ENCODE measurements around the gene AASDH. TPM values are rescaled to one million over a fixed set of nuclear protein-coding genes. Genes with fewer than 3 reads are reported as not detected.
A peak's percentile ranks its signal among the peaks of the same experiment; 100 is the strongest.

The AASDH gene, protein sequence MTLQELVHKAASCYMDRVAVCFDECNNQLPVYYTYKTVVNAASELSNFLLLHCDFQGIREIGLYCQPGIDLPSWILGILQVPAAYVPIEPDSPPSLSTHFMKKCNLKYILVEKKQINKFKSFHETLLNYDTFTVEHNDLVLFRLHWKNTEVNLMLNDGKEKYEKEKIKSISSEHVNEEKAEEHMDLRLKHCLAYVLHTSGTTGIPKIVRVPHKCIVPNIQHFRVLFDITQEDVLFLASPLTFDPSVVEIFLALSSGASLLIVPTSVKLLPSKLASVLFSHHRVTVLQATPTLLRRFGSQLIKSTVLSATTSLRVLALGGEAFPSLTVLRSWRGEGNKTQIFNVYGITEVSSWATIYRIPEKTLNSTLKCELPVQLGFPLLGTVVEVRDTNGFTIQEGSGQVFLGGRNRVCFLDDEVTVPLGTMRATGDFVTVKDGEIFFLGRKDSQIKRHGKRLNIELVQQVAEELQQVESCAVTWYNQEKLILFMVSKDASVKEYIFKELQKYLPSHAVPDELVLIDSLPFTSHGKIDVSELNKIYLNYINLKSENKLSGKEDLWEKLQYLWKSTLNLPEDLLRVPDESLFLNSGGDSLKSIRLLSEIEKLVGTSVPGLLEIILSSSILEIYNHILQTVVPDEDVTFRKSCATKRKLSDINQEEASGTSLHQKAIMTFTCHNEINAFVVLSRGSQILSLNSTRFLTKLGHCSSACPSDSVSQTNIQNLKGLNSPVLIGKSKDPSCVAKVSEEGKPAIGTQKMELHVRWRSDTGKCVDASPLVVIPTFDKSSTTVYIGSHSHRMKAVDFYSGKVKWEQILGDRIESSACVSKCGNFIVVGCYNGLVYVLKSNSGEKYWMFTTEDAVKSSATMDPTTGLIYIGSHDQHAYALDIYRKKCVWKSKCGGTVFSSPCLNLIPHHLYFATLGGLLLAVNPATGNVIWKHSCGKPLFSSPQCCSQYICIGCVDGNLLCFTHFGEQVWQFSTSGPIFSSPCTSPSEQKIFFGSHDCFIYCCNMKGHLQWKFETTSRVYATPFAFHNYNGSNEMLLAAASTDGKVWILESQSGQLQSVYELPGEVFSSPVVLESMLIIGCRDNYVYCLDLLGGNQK
- 5.9 TPM for polyA plus RNA-seq (2012; ENCODE audit: insufficient read depth, insufficient read length)

DNA sequence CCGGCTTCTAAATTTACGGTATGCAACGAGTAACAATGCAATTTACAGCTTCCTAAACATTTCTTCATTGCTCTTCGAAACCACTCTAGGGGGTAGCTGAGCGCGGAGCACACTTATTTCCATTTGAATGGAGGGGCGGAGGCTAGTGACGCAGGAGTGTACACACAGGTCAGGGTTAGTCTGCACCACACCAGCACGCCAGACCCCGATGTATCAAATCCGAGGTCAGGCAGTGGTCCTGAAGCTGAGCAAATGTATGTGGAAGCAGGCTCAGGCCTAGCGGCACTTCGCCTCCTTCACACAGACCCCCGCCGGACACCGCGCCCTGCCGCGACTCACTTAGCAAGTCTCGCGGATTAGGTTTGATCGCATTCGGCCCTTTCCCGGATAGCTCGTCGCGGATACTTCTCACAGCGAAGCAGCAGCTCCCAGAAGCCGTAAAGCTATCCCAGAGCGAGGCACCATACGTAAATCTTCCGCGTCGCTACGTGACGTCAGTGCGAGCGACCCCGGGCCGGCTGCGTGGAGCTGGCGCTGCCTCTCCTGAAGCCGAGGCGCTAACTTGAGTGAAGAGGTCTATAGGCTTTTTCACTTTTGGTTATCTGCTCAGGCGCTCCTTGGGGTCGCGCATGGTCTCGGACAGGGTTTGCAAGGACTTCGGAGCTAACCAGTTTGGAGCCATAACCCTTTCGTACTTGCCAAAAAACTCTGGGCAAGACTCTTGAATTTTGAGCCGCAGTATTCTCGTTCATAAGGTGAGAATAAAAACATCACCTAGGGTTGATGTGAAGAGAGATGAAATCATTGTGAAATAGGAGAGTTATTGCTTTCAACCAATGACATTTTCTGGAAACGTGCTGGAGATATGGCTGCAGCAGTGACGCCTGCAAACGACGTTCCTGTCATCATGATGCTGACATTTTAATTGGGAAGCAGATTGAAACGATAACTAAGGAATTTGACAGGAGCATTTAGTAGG is at the start of gene AASDH:
Gene AASDH, minus strand, starts transcription at position 469 of the 979 bp plus-strand sequence. CDS start 3,192 bp downstream, outside the sequence.
- H3K4me3 ChIP-seq (ENCODE audit: low read length), result peak within 1 kb of the TSS; percentile 85
- DNase-seq (ENCODE audit: low read depth, low spot score), result peak; percentile 95

DNA sequence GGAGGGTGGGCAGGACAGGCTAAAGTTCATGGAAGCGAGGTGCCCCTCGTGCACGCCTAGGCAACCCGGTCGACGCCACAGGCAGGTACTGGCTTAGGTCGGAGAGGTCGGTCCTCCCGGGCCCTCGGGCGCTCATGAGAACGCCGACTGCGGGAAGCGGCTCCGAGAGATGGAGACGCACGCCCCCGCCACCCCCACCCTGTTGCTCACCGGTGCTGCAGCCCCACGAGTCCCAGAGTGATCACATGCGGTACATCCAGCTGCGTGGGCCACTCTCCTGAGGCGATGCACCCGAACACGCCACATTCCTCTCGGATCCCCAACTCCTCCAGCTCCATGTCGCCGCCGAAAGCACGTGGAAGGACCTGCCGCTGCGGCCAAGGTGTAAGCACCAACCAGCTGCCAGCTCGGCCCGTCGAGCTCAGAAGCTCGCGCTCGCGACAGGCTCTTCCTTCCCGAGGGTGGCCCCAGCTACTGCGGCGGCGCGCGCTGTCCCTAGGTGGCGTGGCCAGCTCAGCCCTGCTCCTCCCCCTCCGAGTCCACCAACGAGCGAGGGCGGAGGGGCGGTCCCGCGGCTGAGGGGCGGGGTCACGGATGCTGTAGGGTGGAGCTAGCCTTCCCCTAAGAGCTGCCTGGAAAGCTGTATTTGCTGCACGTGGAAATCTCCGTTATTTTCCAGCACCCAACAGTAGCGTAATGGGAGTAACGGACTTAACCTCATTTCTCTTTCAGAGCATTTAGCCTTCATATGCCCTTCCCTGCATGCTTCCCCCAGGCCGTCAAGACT is 48.0 kb upstream of the AASDH start, which contains the start of gene PPAT:
Gene PPAT, minus strand, starts transcription at position 476 of the 787 bp plus-strand sequence. Its CDS starts 138 bp downstream, at position 338.
- H3K4me3 ChIP-seq (ENCODE audit: low read length), result peak within 1 kb of the TSS; percentile 76
- DNase-seq (ENCODE audit: low read depth, low spot score), result peak; percentile 94

DNA sequence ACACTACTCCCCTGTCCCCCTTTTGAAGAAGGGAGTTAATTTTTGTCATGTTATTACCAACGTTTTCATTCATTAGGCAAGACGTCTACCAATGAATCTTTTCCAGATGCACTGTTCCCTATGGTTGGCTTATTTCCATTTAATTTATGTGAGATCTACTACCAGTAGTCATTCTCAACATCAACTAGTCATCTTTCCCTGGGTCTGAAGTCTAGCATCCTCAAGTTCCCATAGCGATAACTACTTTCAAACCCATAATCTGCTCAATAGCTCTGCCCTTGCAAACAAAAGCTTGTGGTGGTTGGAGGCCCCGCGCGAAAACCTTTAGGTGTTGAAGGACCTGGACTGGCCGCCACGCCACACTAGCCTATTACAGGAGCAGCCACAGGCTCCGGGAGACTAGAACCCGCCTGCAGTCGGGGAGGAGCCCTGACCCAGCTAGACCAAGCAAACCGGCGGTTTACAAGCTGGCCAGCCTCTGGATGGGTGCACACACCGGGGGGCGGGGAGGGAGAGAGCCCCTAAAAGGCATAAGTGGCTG is 47.4 kb upstream of the AASDH start:
- peak overlapping the region; percentile 76 for H3K4me3 ChIP-seq (ENCODE audit: low read length)
- no peak for DNase-seq (ENCODE audit: low read depth, low spot score)

DNA sequence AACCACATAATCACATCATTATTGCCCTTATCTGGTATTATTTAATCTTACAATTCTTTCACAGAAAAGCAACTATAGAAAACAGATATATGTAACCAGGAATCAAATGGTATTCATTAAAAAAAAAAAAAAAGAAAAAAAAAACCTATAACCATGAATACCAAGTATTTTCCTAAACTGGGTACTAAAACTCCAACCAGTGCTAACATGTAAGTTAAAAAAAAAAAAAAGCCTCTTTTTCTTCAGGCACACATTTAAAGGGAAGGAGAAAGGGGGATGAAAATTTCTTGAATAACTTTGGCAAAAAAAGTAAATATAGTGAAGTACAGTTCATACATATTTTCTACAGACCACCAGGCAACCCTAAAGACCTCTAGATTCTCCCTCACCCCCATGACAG is 46.0 kb upstream of the AASDH start:
- no peak overlapping the region for H3K4me3 ChIP-seq (ENCODE audit: low read length)
- no peak for DNase-seq (ENCODE audit: low read depth, low spot score)

DNA sequence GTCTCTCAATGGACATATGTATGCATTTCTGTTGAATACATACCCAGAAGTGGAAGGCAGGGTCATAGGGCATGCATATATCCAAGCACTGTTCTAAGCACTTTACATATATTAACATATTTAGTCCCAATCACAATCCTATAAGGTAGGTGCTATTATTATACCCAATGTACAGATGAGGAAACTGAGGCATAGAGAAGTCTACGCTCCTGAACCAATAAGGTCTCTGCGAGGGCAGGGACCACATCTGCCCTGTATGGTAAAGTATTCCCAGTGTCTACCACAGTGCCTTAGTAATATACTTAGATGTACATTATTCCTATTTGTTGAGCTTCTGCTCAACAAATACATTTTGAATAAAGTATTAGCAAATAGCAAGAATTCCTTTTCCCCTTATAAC is 42.9 kb upstream of the AASDH start:
- DNase-seq (ENCODE audit: low read depth, low spot score), result no peak
- no peak overlapping the region for H3K4me3 ChIP-seq (ENCODE audit: low read length)

DNA sequence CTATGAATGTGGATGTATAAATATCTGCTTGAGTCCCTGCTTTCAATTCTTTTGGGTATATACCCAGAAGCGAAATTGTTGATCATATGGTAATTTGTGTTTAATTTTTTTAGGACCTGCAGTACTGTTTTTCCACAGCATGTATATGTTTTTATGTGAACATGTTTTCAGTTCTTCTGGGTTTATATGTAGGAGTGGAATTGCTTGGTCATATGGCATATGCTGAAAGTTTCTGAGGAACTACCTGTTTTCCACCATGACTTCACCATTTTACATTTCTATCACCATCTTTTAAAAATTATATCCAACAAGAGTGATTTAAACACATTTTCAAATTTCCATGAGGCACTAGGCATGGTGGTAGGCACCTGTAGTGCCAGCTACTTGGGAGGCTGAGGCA is 39.9 kb upstream of the AASDH start:
- no peak overlapping the region for H3K4me3 ChIP-seq (ENCODE audit: low read length)
- DNase-seq (ENCODE audit: low read depth, low spot score), result no peak

DNA sequence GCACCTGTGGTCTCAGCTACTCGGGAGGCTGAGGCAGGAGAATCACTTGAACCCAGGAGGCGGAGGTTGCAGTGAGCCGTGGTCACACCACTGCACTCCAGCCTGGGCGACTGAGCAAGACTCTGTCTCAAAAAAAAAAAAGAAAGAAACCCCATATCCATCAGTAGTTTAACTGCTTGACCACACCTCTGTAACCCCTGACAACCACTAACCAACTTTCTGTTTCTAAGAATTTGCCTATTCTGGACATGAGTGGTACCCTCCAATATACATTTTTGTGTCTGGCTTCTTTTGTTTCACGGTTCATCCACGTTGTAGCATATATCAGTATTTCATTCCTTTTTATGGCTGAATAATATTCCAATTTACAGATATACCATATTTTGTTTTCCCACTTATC is 39.0 kb upstream of the AASDH start:
- H3K4me3 ChIP-seq (ENCODE audit: low read length), result no peak overlapping the region
- no peak for DNase-seq (ENCODE audit: low read depth, low spot score)

DNA sequence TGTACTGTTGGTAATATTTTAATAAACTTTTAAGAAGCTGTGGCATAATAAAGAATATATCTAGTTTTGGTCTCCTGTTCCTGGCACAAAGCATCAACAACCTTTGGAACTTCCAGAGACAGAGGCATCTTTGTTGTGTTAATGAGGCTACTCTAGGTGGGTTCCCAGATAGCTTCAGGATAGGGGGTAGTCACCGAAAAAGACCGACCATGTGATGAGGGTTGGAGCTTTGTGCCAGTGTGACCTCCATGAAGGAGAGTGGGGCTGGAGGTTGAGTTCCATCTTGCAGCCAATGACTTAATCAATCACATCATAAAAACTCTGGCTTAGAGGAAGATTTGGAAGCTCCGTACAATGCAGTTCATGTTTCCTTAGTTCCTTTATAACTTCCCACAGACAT is 38.2 kb upstream of the AASDH start:
- no peak for DNase-seq (ENCODE audit: low read depth, low spot score)
- H3K4me3 ChIP-seq (ENCODE audit: low read length), result no peak overlapping the region

DNA sequence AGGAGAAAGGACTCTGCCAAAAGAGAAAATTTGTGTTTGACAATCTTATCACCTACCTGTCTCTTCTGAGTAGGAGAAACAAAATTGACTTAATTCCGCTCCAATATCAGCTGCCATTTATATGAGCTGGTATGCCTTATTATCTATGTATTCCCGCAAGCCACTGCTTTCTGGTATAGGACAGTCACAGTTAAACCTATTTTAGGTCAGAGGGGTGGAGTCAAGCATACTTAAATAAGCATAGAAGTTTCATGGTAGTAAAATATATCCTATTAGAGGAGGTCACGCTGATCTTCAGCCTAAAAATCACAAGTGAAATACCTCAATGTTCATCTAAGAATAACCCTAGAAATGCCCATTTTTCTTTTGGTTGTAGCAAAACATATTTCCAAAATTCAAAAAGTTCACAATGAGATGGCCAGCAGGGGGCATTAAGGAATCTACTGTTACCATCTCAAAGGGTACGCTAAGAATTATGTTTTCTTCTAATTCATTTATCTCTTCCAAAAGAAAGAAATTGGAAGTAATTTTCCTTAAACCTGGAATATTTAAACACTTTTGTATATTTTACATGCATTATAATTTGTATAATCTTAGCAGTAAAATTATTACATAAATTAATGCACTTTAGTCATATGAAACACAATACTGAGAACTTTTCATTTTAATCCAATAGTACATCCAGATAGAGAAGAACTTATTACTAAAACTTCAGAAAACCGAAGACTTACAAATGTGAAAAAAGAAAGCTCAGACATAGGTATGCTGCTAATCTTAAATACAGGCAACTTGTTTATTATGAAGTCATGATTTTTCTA is 37.6 kb upstream of the AASDH start:
- no peak for DNase-seq (ENCODE audit: low read depth, low spot score)
- H3K4me3 ChIP-seq (ENCODE audit: low read length), result no peak overlapping the region

DNA sequence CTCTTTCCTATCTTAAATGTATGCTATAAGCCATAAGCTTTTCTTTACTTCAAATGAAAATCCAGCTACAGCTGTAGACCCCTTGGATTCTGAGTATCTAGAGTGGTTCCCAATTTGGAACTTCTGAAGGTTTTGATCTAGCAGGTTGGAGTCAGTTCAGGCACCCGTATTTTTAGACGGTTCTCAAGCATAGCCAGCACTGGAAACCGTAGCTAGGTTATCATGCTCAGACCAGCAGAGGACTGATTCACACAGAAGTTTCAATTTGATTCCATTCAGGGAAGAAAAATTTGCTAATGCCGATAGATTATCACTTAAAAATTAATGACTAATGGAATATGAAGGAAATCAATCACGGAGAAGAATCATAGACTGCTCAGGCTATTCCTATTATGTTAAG is 36.9 kb upstream of the AASDH start:
- no peak overlapping the region for H3K4me3 ChIP-seq (ENCODE audit: low read length)
- DNase-seq (ENCODE audit: low read depth, low spot score), result no peak

DNA sequence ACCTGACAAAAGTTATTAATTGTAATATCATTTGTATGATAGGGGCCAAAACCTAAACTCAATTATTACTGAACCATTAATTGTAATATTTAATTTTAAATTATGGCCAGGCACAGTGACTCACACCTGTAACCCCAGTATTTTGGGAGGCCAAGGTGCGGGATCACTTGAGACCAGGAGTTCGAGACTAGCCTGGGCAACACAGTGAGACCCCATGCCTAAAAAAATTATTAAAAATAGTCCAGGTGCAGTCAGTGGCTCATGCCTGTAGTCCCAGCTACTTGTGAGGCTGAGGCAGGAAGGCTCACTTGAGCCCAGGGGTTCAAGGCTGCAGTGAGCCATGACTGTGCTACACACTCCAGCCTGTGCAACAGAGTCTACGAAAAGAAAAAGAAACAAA is 30.1 kb upstream of the AASDH start:
- DNase-seq (ENCODE audit: low read depth, low spot score), result no peak

DNA sequence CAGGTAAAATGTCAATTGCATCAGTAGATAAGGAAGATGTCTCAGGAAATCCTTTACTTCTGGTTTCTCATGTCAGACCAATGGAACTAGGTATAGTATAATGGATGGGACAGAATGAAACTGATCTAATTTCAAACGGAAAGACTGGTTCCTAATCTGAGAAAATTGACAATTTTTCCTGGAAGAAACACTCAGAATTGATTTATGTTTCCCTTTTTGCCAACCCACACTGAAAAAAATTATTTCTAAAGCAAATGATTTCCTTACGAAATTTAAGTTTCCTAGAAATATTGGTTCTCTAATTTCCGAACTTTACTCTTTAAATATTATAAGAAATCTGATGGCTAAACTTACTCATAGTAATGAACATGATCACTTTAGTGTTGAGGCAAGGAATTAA is 29.1 kb upstream of the AASDH start:
- DNase-seq (ENCODE audit: low read depth, low spot score), result no peak
- no peak overlapping the region for H3K4me3 ChIP-seq (ENCODE audit: low read length)

More for the DNA sequence above, 30.1 kb upstream of the AASDH start:
- H3K4me3 ChIP-seq (ENCODE audit: low read length), result no peak overlapping the region

DNA sequence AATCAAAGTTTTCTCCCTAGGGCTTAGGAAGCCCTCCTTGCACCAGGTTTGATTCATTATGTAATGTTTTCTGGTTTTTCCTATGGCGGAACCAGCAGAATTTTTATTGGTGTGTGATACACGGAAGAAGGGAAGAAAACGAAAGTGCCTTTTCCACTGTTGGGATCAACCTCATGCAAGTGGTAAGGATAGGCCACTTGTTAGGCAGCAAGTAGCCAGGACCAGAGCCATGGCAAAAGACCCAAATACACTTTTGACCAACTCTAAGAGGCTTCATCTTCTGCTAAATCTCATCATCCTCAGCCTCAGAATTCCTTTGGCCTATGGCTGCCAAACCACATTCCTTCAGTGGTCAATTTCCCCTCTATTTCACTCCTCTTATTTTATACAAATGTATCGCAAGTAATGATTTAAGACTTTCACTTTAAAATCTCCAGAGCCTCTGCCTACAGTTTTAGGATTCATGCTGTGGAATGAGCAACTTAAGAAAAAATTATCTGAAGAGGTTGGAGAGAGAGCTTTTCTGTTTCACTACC is 26.9 kb upstream of the AASDH start:
- H3K4me3 ChIP-seq (ENCODE audit: low read length), result no peak overlapping the region
- DNase-seq (ENCODE audit: low read depth, low spot score), result no peak

DNA sequence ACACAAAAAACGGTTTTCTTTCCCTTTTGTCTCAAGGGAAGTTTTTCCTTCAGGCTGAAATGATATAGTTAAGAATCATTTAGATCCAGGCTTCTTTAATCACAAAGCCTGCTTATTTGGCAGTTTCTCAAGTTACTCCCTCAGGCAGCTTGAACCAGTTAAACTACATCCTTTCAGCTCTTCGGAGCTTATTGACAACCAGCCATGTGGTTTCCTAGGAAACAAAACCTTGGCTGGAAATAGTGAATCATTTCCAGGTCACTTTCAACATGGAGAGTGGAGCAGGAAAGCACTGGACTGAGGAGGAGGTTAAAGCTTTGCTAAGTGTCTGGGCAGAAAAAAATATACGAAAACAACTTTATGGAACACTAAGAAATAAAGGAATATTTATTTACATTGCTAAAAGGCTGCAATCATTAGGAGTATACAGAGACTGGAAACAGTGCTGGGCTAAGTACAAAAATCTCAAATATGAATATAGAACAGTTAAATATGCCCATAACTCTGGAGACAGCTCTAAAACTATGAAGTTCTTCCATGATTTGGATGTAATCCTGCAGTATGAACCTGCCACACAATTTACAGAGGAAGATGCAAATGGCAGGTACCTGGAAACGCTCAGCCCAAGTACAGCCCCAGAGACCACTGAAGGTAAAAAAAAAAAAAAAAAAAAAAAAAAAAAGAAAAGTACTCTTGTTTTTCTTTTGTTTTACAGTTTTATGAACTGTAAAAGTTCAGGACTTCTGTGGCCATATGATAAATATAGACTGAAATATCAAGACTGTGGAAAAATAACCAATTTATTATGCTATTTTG is 23.2 kb upstream of the AASDH start:
- H3K4me3 ChIP-seq (ENCODE audit: low read length), result no peak overlapping the region
- DNase-seq (ENCODE audit: low read depth, low spot score), result no peak

DNA sequence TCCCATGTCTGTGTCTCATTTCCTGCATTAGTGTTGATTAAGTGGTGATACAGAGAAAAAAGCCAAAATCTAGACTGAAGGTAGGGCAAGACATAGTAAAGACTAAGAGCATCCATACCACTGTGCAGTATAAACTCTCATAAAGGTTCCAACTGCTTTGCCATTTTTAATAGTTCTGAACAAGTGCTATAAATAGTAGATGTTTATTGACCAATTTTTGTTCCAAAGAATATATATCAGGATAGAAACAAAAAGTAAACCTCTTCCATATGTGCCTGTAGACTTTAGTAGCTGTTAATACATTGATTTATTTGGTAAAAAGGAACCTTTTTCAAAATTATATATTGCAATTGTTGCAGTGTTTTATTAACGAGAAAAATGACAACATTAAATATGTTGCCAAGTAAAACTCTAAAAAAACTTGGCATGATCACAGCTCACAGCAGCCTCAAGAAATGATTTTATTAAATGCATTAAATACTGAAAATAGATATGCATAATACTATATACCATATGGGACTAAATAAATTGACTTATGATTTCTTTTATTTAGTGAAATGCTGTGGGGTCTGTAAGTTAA is 22.3 kb upstream of the AASDH start:
- H3K4me3 ChIP-seq (ENCODE audit: low read length), result no peak overlapping the region
- DNase-seq (ENCODE audit: low read depth, low spot score), result no peak

All from Jurkat, Clone E6-1 (cell line).